ENCODE measurements around the gene KREMEN2. TPM values are rescaled to one million over a fixed set of nuclear protein-coding genes. Genes with fewer than 3 reads are reported as not detected.

KREMEN2 gene
- total and polyA plus RNA-seq, 9 of the 15 experiments (the other 6 are each of a cell fraction or from before 2014, with no cell fraction given), result 0.04 to 7.7 (median 1.5) TPM; not detected in 1

DNA sequence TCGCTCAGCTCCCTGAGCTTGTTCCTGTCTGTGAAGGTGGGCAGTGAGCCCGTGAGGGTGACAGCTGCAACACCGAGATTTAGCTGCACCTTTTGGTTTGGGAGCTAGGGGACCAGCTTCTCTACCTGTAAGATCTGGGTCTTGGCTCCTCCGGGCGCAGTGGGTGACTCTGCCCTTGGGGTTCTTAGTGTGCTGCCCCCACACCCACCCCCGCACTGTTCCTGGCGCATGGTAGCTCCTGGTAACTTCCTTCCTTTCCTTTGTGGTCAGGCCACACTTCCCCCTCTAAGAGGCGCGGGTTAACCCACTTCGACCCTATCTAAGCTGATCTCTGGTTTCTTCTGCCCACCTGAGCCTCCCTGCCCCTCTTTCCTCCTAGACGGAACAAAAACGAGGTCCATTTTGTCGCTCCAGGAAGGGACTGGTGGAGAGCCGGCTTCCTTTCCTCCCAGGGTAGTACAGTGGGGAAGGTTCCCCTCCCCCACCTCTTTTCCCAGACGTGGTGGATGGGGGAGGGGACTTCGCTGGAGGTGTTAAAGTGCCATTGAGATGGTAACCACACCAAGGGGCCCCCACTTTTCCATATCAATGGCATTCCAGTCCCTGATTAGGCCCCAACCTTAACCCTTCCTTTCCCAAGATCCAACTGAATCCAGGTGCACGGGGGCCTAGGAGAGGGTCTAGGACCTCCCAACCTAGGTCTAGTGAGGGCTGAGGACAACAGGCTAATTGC, 44.0 kb downstream of the KREMEN2 start (continued):
- TF ChIP-seq MYNN (IDR thresholded peaks at IDR 0.05) (peak; percentile 68), MYNN (CRISPR knock-in tag; IDR thresholded peaks at IDR 0.05) (no peak), YBX1 (IDR thresholded peaks at IDR 0.05) (no peak), PCBP2 (IDR thresholded peaks at IDR 0.05; ENCODE audit: low read depth, low read length, poor library complexity, severe bottlenecking) (no peak), RBM14 (IDR thresholded peaks at IDR 0.05; ENCODE audit: borderline replicate concordance, insufficient read depth, low read depth, low read length) (no peak), HDAC1 (IDR thresholded peaks at IDR 0.05) (peak in 1 of 2 experiments; percentile 55; a peak in 1 of 4 replicates), ZFP30 (CRISPR knock-in tag; IDR thresholded peaks at IDR 0.05; ENCODE audit: borderline replicate concordance) (no peak), ARNT (IDR thresholded peaks at IDR 0.05) (peak; percentile 38 to 43; a peak in 1 of 4 replicates), LEF1 (IDR thresholded peaks at IDR 0.05) (peak; percentile 93), ETS2 (tag; IDR thresholded peaks at IDR 0.05; ENCODE audit: borderline replicate concordance, poor library complexity, severe bottlenecking) (no peak), RCOR1 (IDR thresholded peaks at IDR 0.05; ENCODE audit: borderline replicate concordance in 1 of 2, low read depth in 2 of 2, low read length in 2 of 2) (0 out of 4 replicates have a peak, but pooled peaks of 1 of the 2 experiments have one; percentile 6), KDM1A (IDR thresholded peaks at IDR 0.05) (peak in 1 of 2 experiments; percentile 54; a peak in 2 of 4 replicates), MXI1 (IDR thresholded peaks at IDR 0.05; ENCODE audit: low read depth, low read length) (no peak), DACH1 (IDR thresholded peaks at IDR 0.05; ENCODE audit: partially characterized antibody) (no peak), ZNF134 (CRISPR knock-in tag; conservative IDR thresholded peaks at IDR 0.05) (peak; percentile 62), EGR1 (conservative IDR thresholded peaks at IDR 0.05) (peak; percentile 95), ELF4 (CRISPR knock-in tag; IDR thresholded peaks at IDR 0.05) (0 out of 2 replicates have a peak, but pooled peaks have one; percentile 48), FIP1L1 (IDR thresholded peaks at IDR 0.05; ENCODE audit: low read depth, low read length, poor library complexity, severe bottlenecking) (no peak), SMARCE1 (IDR thresholded peaks at IDR 0.05) (peak; percentile 75; the same call in 1 of the 2 replicates)
- TF ChIP-seq, protein P1, sequence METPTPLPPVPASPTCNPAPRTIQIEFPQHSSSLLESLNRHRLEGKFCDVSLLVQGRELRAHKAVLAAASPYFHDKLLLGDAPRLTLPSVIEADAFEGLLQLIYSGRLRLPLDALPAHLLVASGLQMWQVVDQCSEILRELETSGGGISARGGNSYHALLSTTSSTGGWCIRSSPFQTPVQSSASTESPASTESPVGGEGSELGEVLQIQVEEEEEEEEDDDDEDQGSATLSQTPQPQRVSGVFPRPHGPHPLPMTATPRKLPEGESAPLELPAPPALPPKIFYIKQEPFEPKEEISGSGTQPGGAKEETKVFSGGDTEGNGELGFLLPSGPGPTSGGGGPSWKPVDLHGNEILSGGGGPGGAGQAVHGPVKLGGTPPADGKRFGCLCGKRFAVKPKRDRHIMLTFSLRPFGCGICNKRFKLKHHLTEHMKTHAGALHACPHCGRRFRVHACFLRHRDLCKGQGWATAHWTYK (CRISPR knock-in tag; IDR thresholded peaks at IDR 0.05), result peak; percentile 22; the same call in 1 of the 2 replicates
- TF ChIP-seq, protein P2, sequence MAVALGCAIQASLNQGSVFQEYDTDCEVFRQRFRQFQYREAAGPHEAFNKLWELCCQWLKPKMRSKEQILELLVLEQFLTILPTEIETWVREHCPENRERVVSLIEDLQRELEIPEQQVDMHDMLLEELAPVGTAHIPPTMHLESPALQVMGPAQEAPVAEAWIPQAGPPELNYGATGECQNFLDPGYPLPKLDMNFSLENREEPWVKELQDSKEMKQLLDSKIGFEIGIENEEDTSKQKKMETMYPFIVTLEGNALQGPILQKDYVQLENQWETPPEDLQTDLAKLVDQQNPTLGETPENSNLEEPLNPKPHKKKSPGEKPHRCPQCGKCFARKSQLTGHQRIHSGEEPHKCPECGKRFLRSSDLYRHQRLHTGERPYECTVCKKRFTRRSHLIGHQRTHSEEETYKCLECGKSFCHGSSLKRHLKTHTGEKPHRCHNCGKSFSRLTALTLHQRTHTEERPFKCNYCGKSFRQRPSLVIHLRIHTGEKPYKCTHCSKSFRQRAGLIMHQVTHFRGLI (CRISPR knock-in tag; IDR thresholded peaks at IDR 0.05), result no peak
- TF ChIP-seq, protein P3, sequence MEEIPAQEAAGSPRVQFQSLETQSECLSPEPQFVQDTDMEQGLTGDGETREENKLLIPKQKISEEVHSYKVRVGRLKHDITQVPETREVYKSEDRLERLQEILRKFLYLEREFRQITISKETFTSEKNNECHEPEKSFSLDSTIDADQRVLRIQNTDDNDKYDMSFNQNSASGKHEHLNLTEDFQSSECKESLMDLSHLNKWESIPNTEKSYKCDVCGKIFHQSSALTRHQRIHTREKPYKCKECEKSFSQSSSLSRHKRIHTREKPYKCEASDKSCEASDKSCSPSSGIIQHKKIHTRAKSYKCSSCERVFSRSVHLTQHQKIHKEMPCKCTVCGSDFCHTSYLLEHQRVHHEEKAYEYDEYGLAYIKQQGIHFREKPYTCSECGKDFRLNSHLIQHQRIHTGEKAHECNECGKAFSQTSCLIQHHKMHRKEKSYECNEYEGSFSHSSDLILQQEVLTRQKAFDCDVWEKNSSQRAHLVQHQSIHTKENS (CRISPR knock-in tag; IDR thresholded peaks at IDR 0.05), result no peak
- TF ChIP-seq, protein P4, sequence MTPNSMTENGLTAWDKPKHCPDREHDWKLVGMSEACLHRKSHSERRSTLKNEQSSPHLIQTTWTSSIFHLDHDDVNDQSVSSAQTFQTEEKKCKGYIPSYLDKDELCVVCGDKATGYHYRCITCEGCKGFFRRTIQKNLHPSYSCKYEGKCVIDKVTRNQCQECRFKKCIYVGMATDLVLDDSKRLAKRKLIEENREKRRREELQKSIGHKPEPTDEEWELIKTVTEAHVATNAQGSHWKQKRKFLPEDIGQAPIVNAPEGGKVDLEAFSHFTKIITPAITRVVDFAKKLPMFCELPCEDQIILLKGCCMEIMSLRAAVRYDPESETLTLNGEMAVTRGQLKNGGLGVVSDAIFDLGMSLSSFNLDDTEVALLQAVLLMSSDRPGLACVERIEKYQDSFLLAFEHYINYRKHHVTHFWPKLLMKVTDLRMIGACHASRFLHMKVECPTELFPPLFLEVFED (CRISPR knock-in tag; conservative IDR thresholded peaks at IDR 0.05), result no peak

Measured in K562 (cell line).